Measurements from ENCODE around the gene SH2D1B. TPM values are rescaled to one million over a fixed set of nuclear protein-coding genes. Genes with fewer than 3 reads are reported as not detected.

Gene SH2D1B
- total RNA-seq, 3 donors from 2014 or later = 0.33 TPM; not detected in 2

DNA sequence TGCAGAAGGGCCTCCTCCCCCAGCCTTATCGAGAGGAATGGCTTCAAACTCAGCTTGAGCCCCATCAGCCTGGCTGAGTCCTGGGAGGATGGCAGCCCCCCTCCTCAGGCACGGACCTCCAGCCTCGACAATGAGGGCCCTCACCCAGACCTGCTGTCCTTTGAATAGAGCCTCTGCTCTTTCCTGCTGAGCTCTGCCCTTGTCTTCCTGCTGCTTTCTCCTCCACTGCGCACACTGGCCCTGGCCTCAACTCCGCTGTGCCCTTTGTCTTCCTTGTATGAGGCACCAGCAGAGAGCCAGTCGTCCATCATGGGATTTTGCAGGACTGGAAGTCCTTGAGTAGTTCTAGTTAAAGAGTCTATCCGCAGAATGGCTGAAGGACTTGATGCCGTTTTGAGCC lies 28.4 kb downstream of the SH2D1B start:
- intact Hi-C loops (cut with DNase I; ENCODE audit: low total_unique reads) = no loop called here
- H3K36me3 ChIP-seq = no peaks in the 10 kb centered on the region
- H3K27me3 ChIP-seq = no peaks in the 10 kb centered on the region
- no peak for TF ChIP-seq POLR2A (IDR thresholded peaks at IDR 0.05)
- no peak for TF ChIP-seq POLR2AphosphoS5 (IDR thresholded peaks at IDR 0.05)
- no peak for TF ChIP-seq CTCF (IDR thresholded peaks at IDR 0.05)
- H3K4me3 ChIP-seq = no peak overlapping the region
- H3K27ac ChIP-seq = no peak overlapping the region
- no peak for DNase-seq (ENCODE audit: low spot score in 2 of 2)
- no peaks in the 10 kb centered on the region for H3K4me1 ChIP-seq
- H3K9me3 ChIP-seq = no peaks in the 10 kb centered on the region

DNA sequence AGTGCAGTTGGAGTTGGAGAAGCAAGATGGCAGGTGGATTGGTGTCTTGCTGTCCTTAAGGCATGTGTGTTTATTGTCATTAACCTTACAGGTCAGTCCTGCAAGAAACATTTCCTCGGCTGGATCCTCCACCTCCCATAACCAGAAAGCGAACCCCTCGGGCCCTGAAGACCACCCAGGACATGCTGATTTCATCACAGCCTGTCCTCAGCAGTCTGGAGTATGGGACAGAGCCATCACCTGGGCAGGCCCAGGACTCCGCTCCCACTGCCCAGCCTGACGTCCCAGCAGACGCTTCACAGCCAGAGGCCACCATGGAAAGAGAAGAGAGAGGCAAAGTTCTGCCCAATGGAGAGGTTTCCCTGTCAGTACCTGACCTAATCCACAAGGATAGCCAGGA lies 28.8 kb downstream of the SH2D1B start:
- no peak for TF ChIP-seq CTCF (IDR thresholded peaks at IDR 0.05)
- TF ChIP-seq POLR2A (IDR thresholded peaks at IDR 0.05) = no peak
- TF ChIP-seq POLR2AphosphoS5 (IDR thresholded peaks at IDR 0.05) = no peak
- no peak overlapping the region for H3K4me3 ChIP-seq
- H3K36me3 ChIP-seq = no peaks in the 10 kb centered on the region
- no peaks in the 10 kb centered on the region for H3K27me3 ChIP-seq
- intact Hi-C loops (cut with DNase I; ENCODE audit: low total_unique reads) = no loop called here
- DNase-seq (ENCODE audit: low spot score in 2 of 2) = no peak
- no peak overlapping the region for H3K27ac ChIP-seq
- no peaks in the 10 kb centered on the region for H3K9me3 ChIP-seq
- H3K4me1 ChIP-seq = no peaks in the 10 kb centered on the region

DNA sequence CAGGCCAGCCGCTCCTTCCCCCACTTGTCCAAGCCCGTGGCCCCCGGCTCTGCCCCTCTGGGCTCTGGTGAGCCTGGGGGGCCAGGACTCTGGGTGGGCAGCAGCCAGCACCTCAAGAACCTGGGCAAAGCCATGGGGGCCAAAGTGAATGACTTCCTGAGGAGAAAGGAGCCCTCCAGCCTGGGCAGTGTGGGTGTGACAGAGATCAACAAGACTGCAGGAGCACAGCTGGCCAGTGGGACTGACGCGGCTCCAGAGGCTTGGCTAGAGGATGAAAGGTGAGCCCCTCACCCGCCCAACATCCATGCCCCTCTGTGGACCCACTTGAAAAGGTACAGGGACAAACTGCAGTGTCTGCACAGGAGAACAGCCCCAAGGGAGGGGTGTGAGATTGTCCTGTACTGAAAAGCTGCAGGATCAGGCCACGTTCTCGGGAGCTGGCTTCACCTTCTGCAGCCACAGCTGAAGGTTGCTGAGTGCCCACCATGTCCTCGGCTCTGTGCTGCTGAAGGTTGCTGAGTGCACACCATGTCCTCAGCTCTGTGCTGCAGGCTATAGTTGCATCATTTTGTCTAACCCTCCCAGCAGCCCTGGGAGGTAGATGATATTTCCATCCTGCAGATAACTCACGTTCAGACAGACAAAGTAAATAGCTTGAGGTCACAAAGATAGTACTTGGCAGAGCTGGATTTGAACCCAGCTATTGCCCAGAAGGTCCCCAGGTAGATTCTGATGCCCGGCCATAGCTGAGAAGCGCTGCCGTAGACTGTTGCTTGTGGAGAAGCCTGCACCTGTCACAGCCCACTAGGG lies 29.8 kb downstream of the SH2D1B start:
- Histone ChIP-seq H3K36me3 (no peaks in the 10 kb centered on the region), H3K4me3 (no peak overlapping the region), H3K4me1 (no peaks in the 10 kb centered on the region), H3K27me3 (no peaks in the 10 kb centered on the region), H3K9me3 (no peaks in the 10 kb centered on the region), H3K27ac (no peak overlapping the region)
- TF ChIP-seq POLR2A (IDR thresholded peaks at IDR 0.05) = no peak
- intact Hi-C loops (cut with DNase I; ENCODE audit: low total_unique reads) = no loop called here
- DNase-seq (ENCODE audit: low spot score in 2 of 2) = no peak

GRCh38 chr1:162381383-162381782 lies 30.6 kb downstream of the SH2D1B start, which contains the start of gene C1orf226:
Gene C1orf226, plus strand, starts transcription at chr1:162381728. Its CDS starts 174 bp downstream, at chr1:162381902.
- Histone ChIP-seq H3K36me3 (no peaks in the 10 kb centered on the region), H3K9me3 (no peaks in the 10 kb centered on the region), H3K4me1 (no peaks in the 10 kb centered on the region), H3K4me3 (no peak within 1 kb of the TSS), H3K27me3 (no peaks in the 10 kb centered on the region), H3K27ac (no peak within 1 kb of the TSS)
- no peak for DNase-seq (ENCODE audit: low spot score in 2 of 2)
- intact Hi-C loops (cut with DNase I; ENCODE audit: low total_unique reads) = no loop called here
- TF ChIP-seq POLR2AphosphoS5 (IDR thresholded peaks at IDR 0.05) (no peak), CTCF (IDR thresholded peaks at IDR 0.05) (no peak), POLR2A (IDR thresholded peaks at IDR 0.05) (no peak)

GRCh38 chr1:162380061-162380846 lies 31.7 kb downstream of the SH2D1B start:
- TF ChIP-seq POLR2AphosphoS5 (IDR thresholded peaks at IDR 0.05) (no peak), POLR2A (IDR thresholded peaks at IDR 0.05) (no peak), CTCF (IDR thresholded peaks at IDR 0.05) (no peak)
- intact Hi-C loops (cut with DNase I; ENCODE audit: low total_unique reads) = no loop called here
- no peak for DNase-seq (ENCODE audit: low spot score in 2 of 2)
- Histone ChIP-seq H3K27ac (no peak overlapping the region), H3K36me3 (no peaks in the 10 kb centered on the region), H3K9me3 (no peaks in the 10 kb centered on the region), H3K4me3 (no peak overlapping the region), H3K4me1 (no peaks in the 10 kb centered on the region), H3K27me3 (no peaks in the 10 kb centered on the region)

All from breast epithelium (tissue), 4 donors.